Cardiac fibroblast (primary cell): Measurements from ENCODE around the gene COL1A1.

Experiments
- DNase-seq, 2 donors: peaks; one replicate each; pipeline versions ENCODE4 v3.0.0 to v3.0.0-alpha.2; 2010; ENCODE audit warnings: low read depth in 2 of 2
- H3K4me3 ChIP-seq, 2 donors: replicated peaks in 1 of 2; 1 replicate in 1 of 2; 2 replicates in 1 of 2; pipeline ENCODE4 v1.5.1; 2011; ENCODE audit warnings: low read depth in 2 of 2, low read length in 2 of 2, mild to moderate bottlenecking in 2 of 2, moderate library complexity in 1 of 2
- TF ChIP-seq, protein P1 (sequence below): IDR thresholded peaks from one replicate; pipeline ENCODE4 v1.5.1; 2011; ENCODE audit warnings: low read depth, mild to moderate bottlenecking, low read length, inconsistent platforms

Gene COL1A1

GRCh38 chr17:50217591-50217990 lies 16.2 kb upstream of the COL1A1 start:
- no peak overlapping the region for H3K4me3 ChIP-seq
- TF ChIP-seq, protein P1, sequence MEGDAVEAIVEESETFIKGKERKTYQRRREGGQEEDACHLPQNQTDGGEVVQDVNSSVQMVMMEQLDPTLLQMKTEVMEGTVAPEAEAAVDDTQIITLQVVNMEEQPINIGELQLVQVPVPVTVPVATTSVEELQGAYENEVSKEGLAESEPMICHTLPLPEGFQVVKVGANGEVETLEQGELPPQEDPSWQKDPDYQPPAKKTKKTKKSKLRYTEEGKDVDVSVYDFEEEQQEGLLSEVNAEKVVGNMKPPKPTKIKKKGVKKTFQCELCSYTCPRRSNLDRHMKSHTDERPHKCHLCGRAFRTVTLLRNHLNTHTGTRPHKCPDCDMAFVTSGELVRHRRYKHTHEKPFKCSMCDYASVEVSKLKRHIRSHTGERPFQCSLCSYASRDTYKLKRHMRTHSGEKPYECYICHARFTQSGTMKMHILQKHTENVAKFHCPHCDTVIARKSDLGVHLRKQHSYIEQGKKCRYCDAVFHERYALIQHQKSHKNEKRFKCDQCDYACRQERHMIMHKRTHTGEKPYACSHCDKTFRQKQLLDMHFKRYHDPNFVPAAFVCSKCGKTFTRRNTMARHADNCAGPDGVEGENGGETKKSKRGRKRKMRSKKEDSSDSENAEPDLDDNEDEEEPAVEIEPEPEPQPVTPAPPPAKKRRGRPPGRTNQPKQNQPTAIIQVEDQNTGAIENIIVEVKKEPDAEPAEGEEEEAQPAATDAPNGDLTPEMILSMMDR: no peak
- DNase-seq: peak in 1 of 2 donors; percentile 32

DNA sequence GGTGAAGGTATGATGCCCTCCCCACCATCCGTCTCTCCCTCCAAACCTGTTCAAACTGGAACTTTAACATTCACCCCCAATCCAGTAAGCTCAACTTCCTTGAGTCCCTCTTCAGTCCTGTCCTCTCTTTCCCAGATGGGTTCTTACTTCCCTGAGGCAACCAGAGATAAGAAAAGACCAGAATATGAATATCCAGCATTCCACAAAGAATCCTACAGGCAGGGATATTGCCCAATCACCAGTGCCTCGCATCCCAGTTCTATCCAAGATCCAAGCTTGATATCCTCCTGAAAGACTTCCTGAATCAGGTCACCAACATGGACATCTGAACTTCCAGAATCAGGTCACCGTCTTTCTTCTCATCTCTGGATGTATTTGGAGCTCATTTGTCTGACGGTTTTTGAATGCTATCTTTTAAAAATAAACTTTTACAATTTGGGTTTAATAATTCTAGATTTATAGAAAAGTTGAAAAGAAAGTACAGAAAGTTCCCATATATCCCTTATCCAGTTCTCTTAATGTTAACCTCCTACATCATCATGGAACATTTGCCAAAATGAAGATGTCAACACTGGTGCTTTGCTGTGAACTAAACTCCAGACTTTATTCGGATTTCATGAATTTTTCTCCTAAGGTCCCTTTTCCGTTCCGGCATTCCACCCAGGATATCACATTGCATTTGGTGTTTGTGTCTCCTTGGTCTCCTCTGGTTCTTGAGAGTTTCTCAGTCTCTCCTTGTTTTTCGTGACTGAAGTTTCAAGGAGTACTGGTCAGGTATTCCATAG lies 13.7 kb upstream of the COL1A1 start:
- TF ChIP-seq, protein P1: no peak
- DNase-seq: peak in 1 of 2 donors; percentile 64
- no peak overlapping the region for H3K4me3 ChIP-seq

DNA sequence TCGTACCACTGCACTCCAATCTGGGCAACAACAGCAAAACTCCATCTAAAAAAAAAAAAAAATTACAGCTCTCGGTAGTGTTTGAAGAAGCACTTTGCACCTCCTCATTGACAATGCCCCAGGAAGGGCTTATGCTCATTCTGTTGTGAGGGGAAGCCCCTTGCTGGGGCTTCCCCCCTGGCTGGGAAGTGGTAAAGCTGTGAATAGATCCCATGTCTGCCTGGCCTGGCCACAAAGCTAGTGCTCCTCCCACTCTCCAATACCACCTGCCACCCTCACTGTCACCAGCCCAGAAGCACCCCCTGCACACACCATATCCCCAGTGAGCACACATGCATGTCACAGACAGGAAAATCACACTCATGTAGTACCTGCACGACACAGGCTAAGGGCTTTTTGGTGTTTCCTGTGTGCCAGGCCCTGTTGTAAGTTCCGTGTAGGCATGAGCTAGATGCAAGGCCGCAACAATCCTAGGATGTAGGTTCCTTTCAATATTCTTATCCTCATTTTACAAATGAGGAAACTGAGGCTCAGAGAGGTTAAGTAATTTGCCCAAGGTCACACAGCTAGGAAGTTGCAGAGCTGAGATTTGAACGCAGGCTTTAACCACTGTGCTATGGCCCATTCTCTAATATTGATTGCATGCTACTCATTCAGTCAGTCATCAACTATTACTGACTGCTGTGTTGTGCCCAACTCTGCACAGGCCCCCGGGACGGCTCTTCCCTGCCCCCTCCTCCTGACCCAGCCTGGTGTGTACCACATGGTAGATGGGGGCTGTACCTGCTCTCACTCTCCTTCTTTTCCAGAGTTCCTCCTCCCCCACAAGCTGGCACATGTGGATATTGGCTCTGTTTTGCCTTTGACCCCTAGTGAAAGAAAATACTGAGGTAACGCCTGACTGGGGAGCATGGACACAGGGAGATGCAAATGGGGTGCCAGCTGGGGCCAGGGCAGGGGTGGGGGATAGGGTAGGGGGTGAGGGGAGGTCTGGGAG lies 11.9 kb upstream of the COL1A1 start:
- TF ChIP-seq, protein P1: no peak
- no peak overlapping the region for H3K4me3 ChIP-seq
- DNase-seq: no peak

DNA sequence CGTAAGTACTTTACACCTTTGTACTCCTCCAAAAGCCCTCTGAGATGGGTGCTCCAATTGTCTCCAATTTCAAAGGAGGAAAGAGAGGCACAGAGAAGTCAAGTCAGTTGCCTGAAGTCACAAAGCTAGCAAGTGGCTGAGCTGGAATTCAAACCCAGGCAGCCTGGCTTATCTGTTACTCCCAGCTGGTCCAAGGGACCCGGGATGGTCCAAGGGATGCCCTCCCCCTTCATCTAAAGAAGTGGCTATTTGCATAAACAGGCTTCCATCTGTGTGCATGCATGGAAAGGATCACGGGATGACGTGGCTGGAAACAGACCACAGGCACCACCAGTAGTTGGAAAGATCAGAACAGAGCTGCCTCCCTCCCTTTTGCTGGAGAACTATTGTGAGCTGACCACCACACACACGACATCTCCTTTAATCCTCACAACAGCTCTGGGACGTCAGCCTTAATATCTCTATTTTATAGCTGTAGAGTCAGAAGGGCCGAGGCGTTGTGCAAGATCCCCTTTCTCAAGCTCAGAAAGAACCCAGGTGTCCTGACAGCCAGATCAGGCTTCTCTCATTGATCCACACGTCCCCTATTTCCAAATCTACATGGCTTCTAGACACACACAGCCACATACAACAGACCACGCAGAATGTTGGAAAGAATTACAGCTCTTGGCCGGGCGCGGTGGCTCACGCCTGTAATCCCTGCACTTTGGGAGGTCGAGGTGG lies 10.9 kb upstream of the COL1A1 start:
- no peak overlapping the region for H3K4me3 ChIP-seq
- TF ChIP-seq, protein P1: no peak
- peak; percentile 68 to 75 for DNase-seq

DNA sequence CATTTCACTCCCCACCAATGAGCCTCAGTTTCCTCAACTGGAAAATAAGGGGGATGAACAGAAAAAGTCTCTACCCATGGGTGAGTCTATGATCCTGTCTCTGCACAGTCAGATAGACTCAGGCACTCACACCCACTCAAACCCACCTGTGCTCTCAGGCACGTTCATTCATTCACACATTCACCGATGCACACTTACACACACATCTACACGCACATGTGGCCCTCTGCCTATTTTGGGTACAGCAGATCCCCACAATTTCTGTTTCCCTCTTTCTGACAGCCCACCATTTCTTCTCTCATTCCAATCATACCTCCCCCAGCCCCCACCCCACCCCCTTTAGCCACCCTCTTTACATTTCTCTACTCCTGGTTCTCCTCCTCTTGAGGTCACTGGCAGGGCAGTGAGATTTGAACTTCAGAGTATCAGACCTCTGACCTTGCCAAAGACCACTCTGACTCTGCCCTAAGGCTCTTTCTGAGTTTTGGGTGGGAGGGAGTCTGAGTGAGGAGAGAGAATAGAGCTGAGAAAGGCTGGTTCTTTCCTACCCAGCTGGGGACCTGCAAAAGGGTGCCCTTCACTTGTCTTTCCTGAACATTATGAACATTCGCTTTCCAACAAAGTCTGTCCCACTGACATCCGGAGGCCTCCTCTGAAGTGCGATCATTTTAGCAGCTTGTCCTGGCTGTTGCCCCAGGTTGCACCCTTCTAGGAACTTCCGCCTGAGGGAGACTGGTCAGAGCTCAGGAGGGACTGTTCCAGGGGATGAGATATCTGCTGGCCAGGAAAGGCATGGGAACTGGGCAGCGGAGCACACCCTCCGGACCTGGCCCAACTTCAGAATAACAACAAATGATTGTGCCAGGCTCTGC lies 10.1 kb upstream of the COL1A1 start:
- peak; percentile 66 to 74 for DNase-seq

More for the DNA sequence above, 10.1 kb upstream of the COL1A1 start:
- H3K4me3 ChIP-seq: no peak overlapping the region
- TF ChIP-seq, protein P1: no peak
